Astrocyte of the hippocampus (primary cell): ENCODE results near the gene ARL15.
A peak's percentile ranks its signal among the peaks of the same experiment; 100 is the strongest.
"Not testable (repeated sequence)": the region's sequence is repeated elsewhere in the genome, so short reads cannot be mapped to it uniquely, and the experiment has no call there.

Source experiments
- DNase-seq: peaks from one replicate; pipeline ENCODE4 v3.0.0; 2011; ENCODE audit warnings: low read depth, low spot score

Gene ARL15

GRCh38 chr5:54310433-54311175 lies at the start of gene ARL15:
Gene ARL15 (minus strand): TSS chr5:54310573.
- peak; percentile 99 for DNase-seq

- DNase-seq, result peak; percentile 68
Observed at GRCh38 chr5:54360089-54360488, 49.7 kb upstream of the ARL15 start.

DNA sequence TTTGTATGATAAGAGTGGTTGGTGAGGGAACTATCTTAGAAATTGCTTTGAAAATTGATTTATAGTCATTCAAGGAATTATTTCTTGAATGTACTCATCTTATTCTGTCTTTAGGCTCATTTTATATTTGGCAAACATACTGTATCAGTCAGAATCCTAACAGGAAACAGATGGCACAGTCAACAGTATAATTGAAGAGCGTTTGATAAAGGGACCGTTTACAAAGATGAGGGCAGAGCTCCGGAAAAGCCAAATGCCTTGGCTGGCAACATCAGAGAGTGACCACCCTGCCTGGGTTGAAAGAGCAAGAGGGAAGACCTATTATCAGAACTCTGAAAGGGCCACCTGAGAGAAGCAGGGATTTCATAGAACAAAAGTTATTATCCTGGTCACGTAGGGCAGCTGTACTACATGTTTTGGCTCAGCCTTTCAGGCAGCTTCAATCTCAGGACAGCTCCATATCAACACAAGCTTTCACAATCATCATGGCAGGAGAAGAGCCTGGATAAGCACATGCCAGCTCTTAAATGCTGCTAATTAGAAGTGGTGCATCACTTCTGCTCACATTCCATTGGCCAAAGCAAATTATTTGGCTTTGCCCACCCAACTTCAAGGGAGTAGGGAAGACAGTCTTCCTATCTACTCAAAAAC lies 47.2 kb upstream of the ARL15 start:
- no peak for DNase-seq

DNA sequence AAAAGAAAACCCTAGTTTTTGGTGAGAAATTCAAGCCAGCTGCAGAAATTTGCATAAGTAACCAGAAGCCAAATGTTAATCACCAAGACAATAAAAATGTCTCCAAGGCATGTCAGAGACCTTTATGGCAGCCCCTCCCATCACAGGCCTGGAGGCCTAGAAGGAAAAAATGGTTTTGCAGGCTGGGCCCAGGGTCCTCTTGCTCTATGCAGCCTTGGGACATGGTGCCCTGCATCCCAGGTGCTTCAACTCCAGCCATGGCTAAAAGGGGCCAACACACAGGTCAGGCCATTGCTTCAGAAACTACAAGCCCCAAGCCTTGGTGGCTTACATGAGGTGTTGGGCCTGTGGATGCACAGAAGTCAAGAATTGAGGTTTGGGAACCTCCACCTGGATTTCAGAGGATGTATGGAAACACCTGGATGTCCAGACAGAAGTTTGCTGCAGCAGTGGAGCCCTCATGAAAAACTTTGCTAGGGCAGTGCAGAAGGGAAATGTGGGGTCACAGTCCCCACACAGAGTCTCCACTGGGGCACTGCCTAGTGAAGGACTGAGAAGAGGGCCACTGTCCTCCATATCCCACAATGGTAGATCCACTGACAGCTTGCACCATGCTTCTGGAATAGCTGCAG lies 43.7 kb upstream of the ARL15 start:
- DNase-seq, result not testable (repeated sequence)

GRCh38 chr5:54352580-54352979 lies 42.2 kb upstream of the ARL15 start:
- not testable (repeated sequence) for DNase-seq

DNA sequence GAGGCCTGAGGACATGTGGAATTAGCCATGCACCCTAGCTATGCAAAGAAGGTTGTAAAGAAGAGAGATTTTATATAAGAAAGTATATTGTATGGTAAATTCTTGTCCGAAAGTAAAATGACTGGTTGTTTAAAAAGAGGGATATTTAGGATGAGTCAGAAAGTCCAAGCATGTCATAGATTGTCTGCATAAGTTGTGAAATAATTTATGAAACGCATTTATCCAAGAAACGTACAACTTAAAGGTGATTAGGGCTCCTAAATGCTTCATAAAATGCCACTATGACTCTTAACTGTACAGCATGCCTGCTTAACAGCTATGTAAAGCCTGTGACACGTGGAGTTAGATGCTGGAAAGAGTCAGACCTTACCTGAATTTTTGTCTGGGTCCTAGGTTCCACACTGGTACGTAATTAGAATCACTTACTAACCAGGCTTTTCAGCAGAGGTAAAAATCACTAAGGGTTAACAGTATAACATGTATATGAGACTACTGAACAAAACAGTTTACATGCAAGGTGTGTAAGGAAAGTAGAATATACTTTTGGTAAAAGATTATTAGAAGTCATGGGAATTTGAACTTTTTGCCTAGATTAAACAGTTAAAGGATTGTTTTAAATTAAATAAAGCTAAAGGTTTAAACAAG lies 37.0 kb upstream of the ARL15 start:
- no peak for DNase-seq

DNA sequence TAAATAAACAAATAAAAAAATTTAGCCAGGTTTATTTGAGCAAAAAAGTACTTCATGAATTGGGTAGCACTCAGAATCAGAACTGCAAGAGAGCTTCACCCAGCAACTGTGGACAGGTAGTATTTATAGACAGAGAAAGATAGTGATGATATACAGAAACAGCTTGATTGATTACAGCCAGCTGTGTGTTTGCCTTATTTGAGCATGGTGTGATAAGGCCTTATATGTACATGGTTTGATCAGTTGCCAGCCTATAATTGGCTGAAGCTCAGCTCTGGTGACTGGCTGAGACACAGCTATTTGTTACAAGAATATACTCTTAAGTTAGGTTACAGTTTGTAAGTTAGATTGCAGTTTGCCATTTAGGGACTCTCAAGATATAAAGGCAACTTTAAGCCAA lies 34.3 kb upstream of the ARL15 start:
- no peak for DNase-seq

- DNase-seq, result no peak
Observed at GRCh38 chr5:54341971-54342370, 31.6 kb upstream of the ARL15 start.

- DNase-seq, result no peak
Observed at GRCh38 chr5:54337523-54337922, 27.1 kb upstream of the ARL15 start.

- no peak for DNase-seq
Observed at GRCh38 chr5:54332720-54333119, 22.3 kb upstream of the ARL15 start.

DNA sequence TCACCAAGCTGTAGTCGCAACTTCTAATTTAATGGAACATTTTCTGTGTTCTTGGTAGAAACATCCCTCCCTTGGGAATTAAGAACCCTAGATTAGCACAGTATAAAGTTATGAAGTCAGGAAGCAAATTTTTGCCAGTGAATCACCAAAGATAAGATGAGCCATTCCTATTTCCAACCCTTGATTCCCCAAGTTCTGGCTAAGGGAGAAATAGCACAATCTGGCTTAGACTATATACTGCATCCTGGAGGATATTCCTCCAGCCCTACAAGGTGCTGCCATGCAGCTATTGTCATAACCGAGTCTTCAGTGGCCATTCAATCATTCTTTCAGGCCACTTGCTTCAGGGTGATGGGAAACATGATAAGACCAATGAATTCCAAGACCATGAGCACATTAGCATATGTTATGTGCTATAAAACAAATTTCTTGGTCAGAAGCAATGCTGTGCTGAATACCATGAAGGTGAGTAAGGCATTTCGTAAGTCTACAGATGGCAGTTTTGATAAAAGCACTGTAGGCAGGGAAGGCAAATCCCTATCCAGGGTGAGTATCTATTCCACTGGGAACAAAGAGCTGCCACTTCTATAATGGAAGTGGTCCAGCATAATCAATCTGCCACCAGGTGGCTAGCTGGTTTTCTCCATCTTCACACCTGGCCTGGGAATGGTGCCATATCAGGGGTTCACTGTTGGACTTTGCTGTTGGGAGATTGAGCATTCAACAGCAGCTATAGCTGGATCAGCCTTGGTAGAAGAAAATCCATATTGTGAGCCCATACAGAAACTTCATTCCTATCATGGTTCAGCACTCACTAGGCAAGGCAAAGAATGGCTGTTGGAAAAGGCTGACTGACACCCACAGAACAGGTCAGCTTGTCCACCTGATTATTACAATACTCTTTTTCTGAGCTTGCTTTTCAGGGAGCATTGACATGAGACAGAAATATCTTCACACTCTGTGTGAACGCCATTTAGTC lies 19.6 kb upstream of the ARL15 start:
- peak; percentile 76 for DNase-seq

DNA sequence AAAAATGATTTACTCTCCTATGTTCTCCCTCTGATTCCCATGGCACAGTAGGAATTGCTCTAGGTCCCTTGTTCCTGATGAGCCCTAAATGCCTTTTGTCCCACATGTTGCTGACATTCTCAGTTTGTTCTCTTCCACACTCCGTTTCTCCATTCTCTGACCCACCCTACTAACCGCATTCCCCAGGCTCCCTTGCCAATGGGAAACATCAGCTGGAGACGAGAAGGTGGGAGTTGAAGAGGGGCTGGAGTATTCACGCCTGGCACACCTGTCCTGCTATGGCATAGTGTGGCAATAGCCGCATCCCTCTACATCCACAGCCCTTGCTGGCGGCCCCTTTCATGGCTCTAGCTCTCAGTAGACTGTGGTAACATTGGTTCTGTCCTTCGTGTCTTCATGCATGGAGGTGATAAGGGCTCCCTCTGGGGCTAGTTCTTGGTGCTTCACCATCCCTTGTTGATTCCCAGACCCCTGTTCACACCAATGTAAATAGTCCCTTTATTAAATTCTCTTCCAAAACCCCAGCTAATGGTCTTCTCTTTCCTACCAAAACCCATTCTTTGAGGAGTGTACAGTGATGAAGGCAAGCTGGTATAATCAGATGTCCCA lies 16.4 kb upstream of the ARL15 start:
- DNase-seq, result no peak

GRCh38 chr5:54325610-54326311 lies 15.4 kb upstream of the ARL15 start:
- no peak for DNase-seq

DNA sequence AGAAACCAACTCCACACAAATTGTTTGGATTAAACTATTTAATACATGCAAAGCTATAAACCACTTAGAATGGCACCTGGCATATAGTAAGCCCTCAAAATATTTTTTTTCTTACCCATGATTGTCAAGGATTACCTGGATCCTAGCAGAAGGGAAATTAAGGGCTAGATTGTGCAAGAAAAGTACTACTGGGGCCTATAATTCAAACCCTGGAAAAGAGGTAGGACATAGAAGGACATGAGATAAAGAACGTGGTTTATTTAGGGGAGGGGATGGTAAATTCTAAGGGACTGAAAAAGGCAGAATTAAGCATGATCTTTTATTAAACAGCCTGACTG lies 14.9 kb upstream of the ARL15 start:
- no peak for DNase-seq

- no peak for DNase-seq
Observed at GRCh38 chr5:54324651-54325271, 14.4 kb upstream of the ARL15 start.

DNA sequence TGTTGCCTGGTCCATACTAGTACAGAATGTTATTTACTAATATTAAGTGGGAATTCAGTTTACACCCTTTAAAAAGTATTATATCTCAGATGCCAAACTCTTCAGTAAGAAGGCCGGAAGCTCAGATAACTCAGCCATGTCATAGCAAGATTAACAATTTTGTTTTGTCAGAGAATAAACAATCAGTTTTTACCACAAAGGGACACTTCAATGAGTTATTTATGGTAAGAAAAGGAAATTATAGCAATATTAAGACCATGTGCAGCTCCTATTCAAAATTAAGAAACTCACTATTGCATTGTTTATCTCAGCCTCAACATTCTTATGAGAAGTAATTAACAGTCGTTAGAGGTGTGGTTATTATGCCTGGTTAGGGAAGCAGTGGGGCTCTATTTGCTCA lies 13.1 kb upstream of the ARL15 start:
- no peak for DNase-seq

DNA sequence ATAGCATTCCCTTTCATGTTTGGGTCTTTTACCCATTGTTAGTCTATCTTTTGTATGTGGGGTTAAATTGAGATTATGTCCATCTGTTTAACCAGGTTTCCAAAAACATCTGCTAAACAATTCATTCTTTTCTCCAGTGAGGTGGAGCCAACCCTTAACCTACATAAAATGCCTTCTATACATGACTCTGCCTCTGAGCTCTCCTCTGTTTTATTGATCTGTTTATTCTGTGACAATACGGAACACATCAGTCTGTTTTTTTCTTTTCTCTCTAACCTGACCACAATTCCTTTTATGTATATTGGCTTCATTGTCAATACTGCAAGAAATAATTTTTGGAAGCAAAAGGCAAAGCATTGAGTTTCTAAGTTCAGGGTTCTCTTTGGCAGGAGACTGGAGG lies 9.9 kb upstream of the ARL15 start:
- no peak for DNase-seq

- DNase-seq, result no peak
Observed at GRCh38 chr5:54317511-54318260, 7.3 kb upstream of the ARL15 start.
